IMR-90 (cell line): ENCODE data around the gene CDC40. TPM values are rescaled to one million over a fixed set of nuclear protein-coding genes. Genes with fewer than 3 reads are reported as not detected.

Experiments used
- ATAC-seq: fragments of 200-7000 bp; cut with Tn5 transposase; 2 replicates; pipeline ENCODE4 v1.9.1; 2020; ENCODE audit warnings: low read depth, mild to moderate bottlenecking, moderate library complexity
- BruUV-seq: library from RNA; stranded (reverse); fragments of 400-500 nt; replicated peaks from 2 replicates; lab custom pipeline; 2021; lab: Mats Ljungman, UMichigan
- CTCF ChIA-PET: fragments of 300-600 bp; formaldehyde crosslinking; extraction: SDS; loops from one replicate; lab custom pipeline; 2021; ENCODE audit warnings: antibody characterized with exemption; lab: Yijun Ruan, JAX
- POLR2A ChIA-PET: fragments of 300-600 bp; sonication (Branson Sonifier 250); formaldehyde crosslinking; loops from one replicate; lab custom pipeline; 2022; ENCODE audit warnings: antibody characterized with exemption; ENCODE audit not compliant: unreplicated experiment; lab: Charles Lee
- DNase-seq: peaks from one replicate; pipeline ENCODE4 v3.0.0; 2013
- H2AFZ ChIP-seq: replicated peaks from 2 replicates; pipeline ENCODE3; 2013; ENCODE audit warnings: low read length, mild to moderate bottlenecking; ENCODE audit not compliant: poor library complexity
- H2AK5ac ChIP-seq: 2 replicates; pipeline ENCODE4 v1.6.1; 2013; ENCODE audit warnings: low read depth, low read length, inconsistent platforms
- H2AK9ac ChIP-seq: replicated peaks from 2 replicates; pipeline ENCODE3; 2013; ENCODE audit warnings: mild to moderate bottlenecking, low read depth, low read length, moderate library complexity; ENCODE audit not compliant: poor library complexity
- H2BK120ac ChIP-seq: 2 replicates; pipeline ENCODE4 v1.6.1; 2013; ENCODE audit warnings: low read depth, low read length, inconsistent platforms
- H2BK15ac ChIP-seq: 3 replicates; pipeline ENCODE4 v1.6.1; 2013; ENCODE audit warnings: low read depth, low read length, inconsistent platforms
- H2BK20ac ChIP-seq: 2 replicates; pipeline ENCODE4 v1.6.1; 2013; ENCODE audit warnings: low read depth, mild to moderate bottlenecking, inconsistent platforms, low read length, moderate library complexity
- H2BK5ac ChIP-seq: 2 replicates; pipeline ENCODE4 v1.6.1; 2013; ENCODE audit warnings: mild to moderate bottlenecking, low read depth, low read length, inconsistent platforms; ENCODE audit not compliant: poor library complexity, severe bottlenecking
- H3K14ac ChIP-seq: replicated peaks from 2 replicates; pipeline ENCODE4 v1.6.1; 2013; ENCODE audit warnings: low read depth, low read length, inconsistent platforms
- H3K18ac ChIP-seq: 2 replicates; pipeline ENCODE4 v1.6.1; 2013; ENCODE audit warnings: low read depth, low read length, control low read depth
- H3K23ac ChIP-seq: 2 replicates; pipeline ENCODE4 v1.6.1; 2013; ENCODE audit warnings: low read depth, low read length, inconsistent platforms
- H3K27ac ChIP-seq: 2 replicates; pipeline ENCODE4 v1.5.1; 2013; ENCODE audit warnings: mild to moderate bottlenecking, control low read depth, low read length; ENCODE audit not compliant: insufficient read depth
- H3K27me3 ChIP-seq: 2 replicates; pipeline ENCODE4 v1.6.1; 2013; ENCODE audit warnings: low read length; ENCODE audit not compliant: control insufficient read depth, insufficient read depth
- H3K36me3 ChIP-seq: 2 replicates; pipeline ENCODE4 v1.6.1; 2013; ENCODE audit warnings: low read length, mixed read lengths; ENCODE audit not compliant: control insufficient read depth, insufficient read depth
- H3K4ac ChIP-seq: 2 replicates; pipeline ENCODE4 v1.6.1; 2013; ENCODE audit warnings: low read depth, low read length, inconsistent platforms
- H3K4me1 ChIP-seq: 2 replicates; pipeline ENCODE4 v1.6.1; 2013; ENCODE audit warnings: low read length, mixed read lengths; ENCODE audit not compliant: control insufficient read depth, insufficient read depth
- H3K4me2 ChIP-seq: 2 replicates; pipeline ENCODE4 v1.6.1; 2013; ENCODE audit warnings: low read depth, mild to moderate bottlenecking, control low read depth, low read length, moderate library complexity
- H3K4me3 ChIP-seq: 2 replicates; pipeline ENCODE4 v1.5.1; 2013; ENCODE audit warnings: low read depth, mild to moderate bottlenecking, control low read depth, low read length, moderate library complexity; ENCODE audit not compliant: insufficient read depth
- H3K56ac ChIP-seq: 2 replicates; pipeline ENCODE4 v1.6.1; 2013; ENCODE audit warnings: low read length, inconsistent platforms; ENCODE audit not compliant: insufficient read depth; ENCODE audit errors: extremely low read depth
- H3K79me1 ChIP-seq, 2 experiments: 2 replicates each; pipeline ENCODE4 v1.6.1; 2013; ENCODE audit warnings: low read length in 2 of 2, inconsistent platforms in 1 of 2, low read depth in 1 of 2
- H3K9ac ChIP-seq: 2 replicates; pipeline ENCODE4 v1.6.1; 2013; ENCODE audit warnings: low read depth, low read length, control low read depth
- H3K9me1 ChIP-seq: 2 replicates; pipeline ENCODE4 v1.6.1; 2013; ENCODE audit warnings: low read length, inconsistent platforms; ENCODE audit not compliant: insufficient read depth
- H3K9me3 ChIP-seq: 2 replicates; pipeline ENCODE4 v1.6.1; 2013; ENCODE audit warnings: low read length; ENCODE audit not compliant: control insufficient read depth, insufficient read depth
- H4K20me1 ChIP-seq: 2 replicates; pipeline ENCODE4 v1.6.1; 2013; ENCODE audit warnings: low read length, inconsistent platforms; ENCODE audit not compliant: insufficient read depth
- H4K5ac ChIP-seq: 2 replicates; pipeline ENCODE4 v1.6.1; 2013; ENCODE audit warnings: mild to moderate bottlenecking, low read depth, low read length, control low read depth
- H4K8ac ChIP-seq, 2 experiments: 2 replicates each; pipeline ENCODE4 v1.6.1; 2013; ENCODE audit warnings: low read depth in 2 of 2, low read length in 2 of 2, control low read depth in 1 of 2, inconsistent platforms in 1 of 2
- H4K91ac ChIP-seq: 2 replicates; pipeline ENCODE4 v1.6.1; 2013; ENCODE audit warnings: low read depth, low read length, inconsistent platforms; ENCODE audit not compliant: insufficient read depth
- CHD1 ChIP-seq: IDR thresholded peaks from 2 replicates; pipeline ENCODE4 v1.6.1; 2012; ENCODE audit warnings: low read depth, low read length, improper control_type of control experiment
- NFE2L2 ChIP-seq: fragments of 150-350 bp; IDR thresholded peaks from 2 replicates; pipeline ENCODE4 v1.6.1; 2016; ENCODE audit warnings: low read depth, mild to moderate bottlenecking, low read length
- RCOR1 ChIP-seq: IDR thresholded peaks from 2 replicates; pipeline ENCODE4 v1.6.1; 2012; ENCODE audit warnings: mild to moderate bottlenecking, low read length, improper control_type of control experiment; ENCODE audit not compliant: insufficient replicate concordance
- RFX5 ChIP-seq: IDR thresholded peaks from 2 replicates; pipeline ENCODE4 v1.8.0; 2012; ENCODE audit warnings: low read depth, mild to moderate bottlenecking, low read length, moderate library complexity
- SMC3 ChIP-seq: fragments of 150-350 bp; IDR thresholded peaks from 2 replicates; pipeline ENCODE4 v1.6.1; 2016; ENCODE audit warnings: low read depth, mild to moderate bottlenecking, antibody characterized with exemption, low read length, moderate library complexity
- WGBS, 2 experiments: methylation state at CpG; one replicate each; pipeline versions ENCODE4 v1.1.5 to v1.1.7; 2013; ENCODE audit warnings: missing lambda C conversion rate in 2 of 2; ENCODE audit not compliant: insufficient read length in 1 of 2; ENCODE audit errors: extremely low coverage in 2 of 2; 5-methylcytosine and 5-hydroxymethylcytosine counted together
- dilution Hi-C: fragments of 300-500 bp; cut with HindIII; formaldehyde crosslinking; loops from one replicate; pipeline ENCODE4 v1.14.3; 2018; ENCODE audit warnings: low sequenced_read_pairs; ENCODE audit not compliant: unreplicated experiment
- in situ Hi-C: fragments of 300-500 bp; cut with MboI; formaldehyde crosslinking; loops from 3 replicates; pipeline ENCODE4 v1.14.3; 2019; ENCODE audit warnings: low sequenced_read_pairs, inconsistent platforms, mixed read lengths
- intact Hi-C: fragments of 100-400 bp; cut with micrococcal nuclease; formaldehyde crosslinking; loops from 2 replicates; pipeline ENCODE4 v1.10.0; 2022
- polyA plus RNA-seq, 3 experiments: library from polyadenylated mRNA; depleted of rRNA; stranded (reverse); fragments of >200 nt; gene quantifications; 2 replicates each; pipeline ENCODE4 v1.2.3, GENCODE V29; 2012; ENCODE audit warnings: low replicate concordance in 1 of 3
- total RNA-seq: library from RNA; depleted of rRNA; stranded (reverse); fragments of >200 nt; gene quantifications from 2 replicates; pipeline ENCODE4 v1.2.3, GENCODE V29; 2012
- TF ChIP-seq, protein P1 (sequence below): fragments of 150-350 bp; IDR thresholded peaks from 2 replicates; pipeline ENCODE4 v1.6.1; 2016; ENCODE audit warnings: low read depth, mild to moderate bottlenecking, low read length, moderate library complexity, borderline replicate concordance
- TF ChIP-seq, protein P2 (sequence below): conservative IDR thresholded peaks from 2 replicates; pipeline ENCODE4 v1.5.1; 2012; ENCODE audit warnings: mild to moderate bottlenecking, low read depth, low read length, improper control_type of control experiment
- TF ChIP-seq, protein P3 (sequence below): fragments of 150-350 bp; IDR thresholded peaks from 2 replicates; pipeline ENCODE4 v1.6.1; 2017; ENCODE audit warnings: mild to moderate bottlenecking, antibody characterized with exemption, low read length, low read depth

CDC40 gene
- total and polyA plus RNA-seq, 2 of the 4 experiments (the other 2 are of a cell fraction): 7.0 to 16.8 TPM

DNA sequence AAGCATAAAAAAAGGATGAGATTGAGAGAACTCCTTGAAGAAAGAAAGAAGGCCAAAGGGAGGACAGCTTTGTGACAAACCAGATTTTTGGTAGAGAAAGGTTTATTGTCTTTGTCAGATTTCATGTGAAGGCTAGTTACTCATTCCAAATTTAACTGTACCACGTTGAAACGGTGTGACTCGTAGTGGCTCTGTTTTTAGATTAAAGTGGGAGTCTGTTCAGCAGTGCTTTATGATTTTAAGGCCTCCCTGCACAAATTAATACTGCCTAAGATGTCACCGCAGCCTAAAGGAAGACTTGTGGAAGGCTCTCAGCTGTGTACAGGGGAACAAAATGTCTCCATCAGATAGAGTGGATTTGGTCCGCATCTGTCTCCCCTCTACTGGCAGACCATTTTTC is 35.9 kb downstream of the CDC40 start:
- no TSS peak for BruUV-seq
- H2BK120ac ChIP-seq: no peak overlapping the region
- H3K18ac ChIP-seq: no peak overlapping the region
- no peak for ATAC-seq
- no peaks in the 10 kb centered on the region; a peak in 1 of 4 replicates for H3K79me1 ChIP-seq
- TF ChIP-seq, protein P1, sequence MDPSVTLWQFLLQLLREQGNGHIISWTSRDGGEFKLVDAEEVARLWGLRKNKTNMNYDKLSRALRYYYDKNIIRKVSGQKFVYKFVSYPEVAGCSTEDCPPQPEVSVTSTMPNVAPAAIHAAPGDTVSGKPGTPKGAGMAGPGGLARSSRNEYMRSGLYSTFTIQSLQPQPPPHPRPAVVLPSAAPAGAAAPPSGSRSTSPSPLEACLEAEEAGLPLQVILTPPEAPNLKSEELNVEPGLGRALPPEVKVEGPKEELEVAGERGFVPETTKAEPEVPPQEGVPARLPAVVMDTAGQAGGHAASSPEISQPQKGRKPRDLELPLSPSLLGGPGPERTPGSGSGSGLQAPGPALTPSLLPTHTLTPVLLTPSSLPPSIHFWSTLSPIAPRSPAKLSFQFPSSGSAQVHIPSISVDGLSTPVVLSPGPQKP: no peak
- TF ChIP-seq CHD1 (no peak), NFE2L2 (no peak), RCOR1 (no peak), SMC3 (no peak), RFX5 (no peak)
- TF ChIP-seq, protein P2, sequence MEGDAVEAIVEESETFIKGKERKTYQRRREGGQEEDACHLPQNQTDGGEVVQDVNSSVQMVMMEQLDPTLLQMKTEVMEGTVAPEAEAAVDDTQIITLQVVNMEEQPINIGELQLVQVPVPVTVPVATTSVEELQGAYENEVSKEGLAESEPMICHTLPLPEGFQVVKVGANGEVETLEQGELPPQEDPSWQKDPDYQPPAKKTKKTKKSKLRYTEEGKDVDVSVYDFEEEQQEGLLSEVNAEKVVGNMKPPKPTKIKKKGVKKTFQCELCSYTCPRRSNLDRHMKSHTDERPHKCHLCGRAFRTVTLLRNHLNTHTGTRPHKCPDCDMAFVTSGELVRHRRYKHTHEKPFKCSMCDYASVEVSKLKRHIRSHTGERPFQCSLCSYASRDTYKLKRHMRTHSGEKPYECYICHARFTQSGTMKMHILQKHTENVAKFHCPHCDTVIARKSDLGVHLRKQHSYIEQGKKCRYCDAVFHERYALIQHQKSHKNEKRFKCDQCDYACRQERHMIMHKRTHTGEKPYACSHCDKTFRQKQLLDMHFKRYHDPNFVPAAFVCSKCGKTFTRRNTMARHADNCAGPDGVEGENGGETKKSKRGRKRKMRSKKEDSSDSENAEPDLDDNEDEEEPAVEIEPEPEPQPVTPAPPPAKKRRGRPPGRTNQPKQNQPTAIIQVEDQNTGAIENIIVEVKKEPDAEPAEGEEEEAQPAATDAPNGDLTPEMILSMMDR: no peak
- TF ChIP-seq, protein P3, sequence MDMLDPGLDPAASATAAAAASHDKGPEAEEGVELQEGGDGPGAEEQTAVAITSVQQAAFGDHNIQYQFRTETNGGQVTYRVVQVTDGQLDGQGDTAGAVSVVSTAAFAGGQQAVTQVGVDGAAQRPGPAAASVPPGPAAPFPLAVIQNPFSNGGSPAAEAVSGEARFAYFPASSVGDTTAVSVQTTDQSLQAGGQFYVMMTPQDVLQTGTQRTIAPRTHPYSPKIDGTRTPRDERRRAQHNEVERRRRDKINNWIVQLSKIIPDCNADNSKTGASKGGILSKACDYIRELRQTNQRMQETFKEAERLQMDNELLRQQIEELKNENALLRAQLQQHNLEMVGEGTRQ: no peak
- H3K4me3 ChIP-seq: no peak overlapping the region
- DNase-seq: no peak
- H3K56ac ChIP-seq: no peak overlapping the region
- H2BK5ac ChIP-seq: no peak overlapping the region
- H3K23ac ChIP-seq: no peak overlapping the region
- no peak overlapping the region for H2BK20ac ChIP-seq
- H3K14ac ChIP-seq: no peak overlapping the region
- H2AK9ac ChIP-seq: no peak overlapping the region
- H3K4me1 ChIP-seq: peaks cover 2% of the 10 kb centered on the region; the same call in 1 of the 2 replicates
- H2BK15ac ChIP-seq: no peak overlapping the region
- H3K4me2 ChIP-seq: no peak overlapping the region
- H3K36me3 ChIP-seq: peaks cover 22% of the 10 kb centered on the region
- no peak overlapping the region for H2AK5ac ChIP-seq
- in situ Hi-C loops (no loop called here), intact Hi-C loops (no loop called here), dilution Hi-C loops (no loop called here)
- no peaks in the 10 kb centered on the region for H3K9me3 ChIP-seq
- H3K27me3 ChIP-seq: no peaks in the 10 kb centered on the region
- H3K27ac ChIP-seq: no peak overlapping the region
- ChIA-PET POLR2A (no interaction called here), CTCF (interaction anchor here (0.7 to 0.9 kb wide), 2 partner anchors 9 to 29 kb away, joined by 3 to 5 read pairs; no protein-coding TSS in a partner anchor)
- no peak overlapping the region for H4K5ac ChIP-seq
- no peak overlapping the region for H2AFZ ChIP-seq
- no CpG with 5 or more reads among the region's 5 CpGs for WGBS, 2 experiments
- H4K91ac ChIP-seq: no peak overlapping the region
- no peaks in the 10 kb centered on the region for H4K20me1 ChIP-seq
- no peak overlapping the region for H3K9ac ChIP-seq
- no peak overlapping the region for H4K8ac ChIP-seq
- peaks cover 4% of the 10 kb centered on the region; the same call in 1 of the 2 replicates for H3K9me1 ChIP-seq
- no peak overlapping the region for H3K4ac ChIP-seq
